ENCODE measurements around the gene STX4.

The STX4 gene

GRCh38 chr16:31071861-31072260 lies 38.5 kb downstream of the STX4 start:
- no peak for FAIRE-seq

GRCh38 chr16:31072540-31073141 lies 39.3 kb downstream of the STX4 start:
- FAIRE-seq, result no peak

- no peak for FAIRE-seq
Measured at GRCh38 chr16:31073142-31073969, 40.0 kb downstream of the STX4 start.

- FAIRE-seq, result peak; percentile 88
Measured at GRCh38 chr16:31073970-31074813, 40.8 kb downstream of the STX4 start, which contains the start of the genes ZNF646 and ZNF668. ZNF646 (plus strand) TSS chr16:31074422; CDS start chr16:31076325, 1,903 bp downstream. ZNF668 (minus strand) TSS chr16:31074240; CDS start chr16:31064459, 9,781 bp downstream.

- no peak for FAIRE-seq
Measured at GRCh38 chr16:31074814-31075183, 41.4 kb downstream of the STX4 start.

- FAIRE-seq, result no peak
Measured at GRCh38 chr16:31076319-31076718, 43.0 kb downstream of the STX4 start.

GRCh38 chr16:31077024-31077423 lies 43.7 kb downstream of the STX4 start:
- no peak for FAIRE-seq

- no peak for FAIRE-seq
Measured at GRCh38 chr16:31077592-31078396, 44.4 kb downstream of the STX4 start.

- no peak for FAIRE-seq
Measured at GRCh38 chr16:31078597-31079341, 45.4 kb downstream of the STX4 start.

- no peak for FAIRE-seq
Measured at GRCh38 chr16:31079342-31079944, 46.1 kb downstream of the STX4 start.

- FAIRE-seq, result no peak
Measured at GRCh38 chr16:31080035-31080629, 46.8 kb downstream of the STX4 start.

- FAIRE-seq, result no peak
Measured at GRCh38 chr16:31080756-31081419, 47.5 kb downstream of the STX4 start.

- no peak for FAIRE-seq
Measured at GRCh38 chr16:31081428-31082351, 48.3 kb downstream of the STX4 start.

GRCh38 chr16:31082368-31083045 lies 49.1 kb downstream of the STX4 start:
- no peak for FAIRE-seq

GRCh38 chr16:31083081-31083480 lies 49.7 kb downstream of the STX4 start:
- no peak for FAIRE-seq

GRCh38 chr16:31083556-31083955 lies 50.2 kb downstream of the STX4 start:
- no peak for FAIRE-seq

GRCh38 chr16:31083981-31084380 lies 50.6 kb downstream of the STX4 start:
- FAIRE-seq, result no peak

GRCh38 chr16:31084584-31085302 lies 51.4 kb downstream of the STX4 start:
- no peak for FAIRE-seq
